IgD-negative memory B cell (primary cell): ENCODE data around the gene RPRML. TPM values are rescaled to one million over a fixed set of nuclear protein-coding genes. Genes with fewer than 3 reads are reported as not detected.
"Not testable (repeated sequence)": the region's sequence is repeated elsewhere in the genome, so short reads cannot be mapped to it uniquely, and the experiment has no call there.

Experiments
- H3K27ac Mint-ChIP-seq, 3 donors: one replicate each; pipeline ENCODE4 v1.8.0; 2020 to 2022; ENCODE audit warnings: mild to moderate bottlenecking in 3 of 3, mixed read lengths in 3 of 3, moderate library complexity in 1 of 3
- H3K27me3 Mint-ChIP-seq: one replicate; pipeline ENCODE4 v1.8.0; 2021; ENCODE audit warnings: mixed read lengths
- H3K36me3 Mint-ChIP-seq: one replicate; pipeline ENCODE4 v1.8.0; 2020; ENCODE audit warnings: mild to moderate bottlenecking, mixed read lengths
- H3K4me1 Mint-ChIP-seq, 3 donors: one replicate each; pipeline ENCODE4 v1.8.0; 2020 to 2022; ENCODE audit warnings: mixed read lengths in 3 of 3, mild to moderate bottlenecking in 1 of 3
- H3K4me3 Mint-ChIP-seq, 4 donors: one replicate each; pipeline ENCODE4 v1.8.0; 2020 to 2022; ENCODE audit warnings: mild to moderate bottlenecking in 4 of 4, mixed read lengths in 4 of 4, moderate library complexity in 3 of 4
- H3K9me3 Mint-ChIP-seq, 3 donors: one replicate each; pipeline ENCODE4 v1.8.0; 2020 to 2021; ENCODE audit warnings: mixed read lengths in 3 of 3, mild to moderate bottlenecking in 1 of 3
- polyA plus RNA-seq: library from polyadenylated mRNA; unstranded; fragments of 300-500 nt; fragmentation: Illumina TruSeq; gene quantifications from one replicate; pipeline ENCODE4 v1.2.3, GENCODE V29; 2021

Gene RPRML
- polyA plus RNA-seq, 1 donor from 2014 or later, result 0.28 TPM

DNA sequence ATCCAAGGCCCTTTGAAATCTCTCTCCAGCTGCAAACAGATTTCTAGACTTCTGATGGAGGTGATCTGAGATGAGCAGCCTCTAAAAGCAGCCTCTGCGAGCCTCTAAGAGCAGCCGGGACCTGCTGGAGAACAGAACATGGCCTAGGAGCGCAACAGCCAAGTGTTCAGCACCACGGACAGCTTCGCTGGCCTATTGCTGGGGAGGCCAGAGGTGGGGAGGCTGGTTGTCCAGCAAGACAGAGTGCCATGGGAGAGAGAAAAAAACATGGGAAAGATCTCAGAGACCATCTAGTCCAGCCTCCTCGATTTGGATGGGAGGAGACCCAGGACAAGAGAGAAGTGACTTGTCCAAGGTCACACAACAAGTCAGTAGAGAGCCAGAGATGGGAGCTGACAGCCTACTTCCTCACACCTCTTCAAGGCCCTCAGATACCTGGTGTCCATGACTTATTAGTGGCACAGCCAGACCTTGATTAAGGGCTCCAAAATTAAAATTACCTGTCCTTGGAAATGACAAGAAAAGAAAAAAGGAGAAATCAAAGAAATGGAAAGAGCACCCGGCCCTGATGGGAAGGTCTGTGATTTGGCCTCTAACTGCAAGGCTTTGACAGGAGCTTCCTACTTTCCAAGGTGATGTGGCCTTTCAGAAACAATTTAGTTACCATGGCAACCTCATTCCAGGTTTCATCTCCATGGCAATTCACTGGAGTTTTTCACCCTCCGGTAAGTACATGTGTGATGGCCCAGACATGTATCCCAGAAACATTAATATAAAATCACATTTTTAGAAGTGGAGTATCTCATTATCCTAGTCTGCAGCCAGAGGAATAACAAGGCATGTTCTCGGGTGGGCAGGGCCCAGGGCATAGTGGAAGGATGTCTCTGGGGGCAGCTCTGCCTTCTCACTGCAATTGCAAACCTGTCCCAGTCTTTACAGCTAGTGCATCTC is 14.5 kb downstream of the RPRML start:
- peaks cover 0 to 2% (median 2%) of the 10 kb centered on the region in 3 donors for H3K4me1 Mint-ChIP-seq

GRCh38 chr17:46963571-46963970 is 15.5 kb downstream of the RPRML start:
- peaks cover 8% of the 10 kb centered on the region for H3K36me3 Mint-ChIP-seq
- H3K27ac Mint-ChIP-seq, result no peak overlapping the region
- H3K4me3 Mint-ChIP-seq, result no peak overlapping the region

More for the DNA sequence above, 14.5 kb downstream of the RPRML start:
- no peak overlapping the region for H3K27ac Mint-ChIP-seq
- H3K9me3 Mint-ChIP-seq, result peaks cover 0 to 6% (median 1%) of the 10 kb centered on the region in 3 donors
- no peak overlapping the region for H3K4me3 Mint-ChIP-seq
- H3K36me3 Mint-ChIP-seq, result peaks cover 8% of the 10 kb centered on the region
- peaks cover 11% of the 10 kb centered on the region for H3K27me3 Mint-ChIP-seq

GRCh38 chr17:46962374-46962790 is 16.7 kb downstream of the RPRML start:
- Mint-ChIP-seq H3K27ac (no peak overlapping the region), H3K4me1 (peaks cover 0 to 2% (median 2%) of the 10 kb centered on the region in 3 donors), H3K4me3 (no peak overlapping the region), H3K27me3 (peaks cover 16% of the 10 kb centered on the region), H3K9me3 (peaks cover 0 to 6% (median 1%) of the 10 kb centered on the region in 3 donors), H3K36me3 (peaks cover 6% of the 10 kb centered on the region)

More at GRCh38 chr17:46963571-46963970, 15.5 kb downstream of the RPRML start:
- H3K4me1 Mint-ChIP-seq, result peaks cover 0 to 2% (median 2%) of the 10 kb centered on the region in 3 donors
- H3K27me3 Mint-ChIP-seq, result peaks cover 14% of the 10 kb centered on the region
- H3K9me3 Mint-ChIP-seq, result peaks cover 0 to 6% (median 1%) of the 10 kb centered on the region in 3 donors

DNA sequence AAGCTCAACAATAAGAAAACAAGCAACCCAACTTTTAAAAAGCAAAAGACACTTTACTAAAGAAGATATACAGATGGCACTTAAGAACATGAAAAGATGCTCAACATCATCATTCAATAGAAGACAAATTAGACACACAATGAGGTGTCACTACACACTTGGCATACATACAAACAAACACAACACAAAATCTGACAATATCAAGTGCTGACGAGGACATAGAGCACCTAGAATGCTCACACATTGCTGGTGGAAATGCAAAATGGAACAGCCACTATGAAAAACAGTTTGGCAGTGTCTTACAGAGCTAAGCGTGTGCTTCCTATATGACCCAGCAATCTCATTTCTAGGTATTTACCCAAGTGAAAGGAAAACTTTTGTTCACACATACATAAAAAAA is 18.9 kb downstream of the RPRML start:
- H3K27me3 Mint-ChIP-seq, result peaks cover 12% of the 10 kb centered on the region
- H3K36me3 Mint-ChIP-seq, result peaks cover 11% of the 10 kb centered on the region
- no peak overlapping the region for H3K4me3 Mint-ChIP-seq
- H3K9me3 Mint-ChIP-seq, result peaks cover 0 to 6% (median 3%) of the 10 kb centered on the region in 3 donors
- no peak overlapping the region for H3K27ac Mint-ChIP-seq
- H3K4me1 Mint-ChIP-seq, result peaks cover 0 to 2% (median 0%) of the 10 kb centered on the region in 3 donors

GRCh38 chr17:46958041-46958591 is 20.9 kb downstream of the RPRML start:
- peaks cover 10% of the 10 kb centered on the region for H3K27me3 Mint-ChIP-seq
- H3K36me3 Mint-ChIP-seq, result peaks cover 11% of the 10 kb centered on the region
- H3K9me3 Mint-ChIP-seq, result peaks cover 0 to 6% (median 3%) of the 10 kb centered on the region in 3 donors
- no peak overlapping the region for H3K4me3 Mint-ChIP-seq
- peak overlapping the region in 1 of 3 donors; percentile 32 for H3K27ac Mint-ChIP-seq
- H3K4me1 Mint-ChIP-seq, result peaks cover 0 to 2% (median 0%) of the 10 kb centered on the region in 3 donors

DNA sequence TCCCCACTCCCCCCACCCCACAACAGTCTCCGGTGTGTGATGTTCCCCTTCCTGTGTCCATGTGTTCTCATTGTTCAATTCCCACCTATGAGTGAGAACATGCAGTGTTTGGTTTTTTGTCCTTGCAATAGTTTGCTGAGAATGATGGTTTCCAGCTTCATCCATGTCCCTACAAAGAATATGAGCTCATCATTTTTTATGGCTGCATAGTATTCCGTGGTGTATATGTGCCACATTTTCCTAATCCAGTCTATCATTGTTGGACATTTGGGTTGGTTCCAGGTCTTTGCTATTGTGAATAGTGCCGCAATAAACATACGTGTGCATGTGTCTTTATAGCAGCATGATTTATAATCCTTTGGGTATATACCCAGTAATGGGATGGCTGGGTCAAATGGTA is 25.9 kb downstream of the RPRML start:
- peaks cover 11% of the 10 kb centered on the region for H3K36me3 Mint-ChIP-seq
- H3K9me3 Mint-ChIP-seq, result not testable (repeated sequence)

GRCh38 chr17:46952115-46952514 is 26.9 kb downstream of the RPRML start:
- no peak overlapping the region for H3K4me3 Mint-ChIP-seq
- peaks cover 5% of the 10 kb centered on the region for H3K27me3 Mint-ChIP-seq
- H3K36me3 Mint-ChIP-seq, result peaks cover 11% of the 10 kb centered on the region
- H3K4me1 Mint-ChIP-seq, result no peaks in the 10 kb centered on the region
- no peak overlapping the region for H3K27ac Mint-ChIP-seq
- peaks cover 0 to 1% (median 1%) of the 10 kb centered on the region in 3 donors for H3K9me3 Mint-ChIP-seq

More for the DNA sequence above, 25.9 kb downstream of the RPRML start:
- not testable (repeated sequence) for H3K27me3 Mint-ChIP-seq, H3K4me3 Mint-ChIP-seq, H3K4me1 Mint-ChIP-seq, H3K27ac Mint-ChIP-seq

- peaks cover 0 to 1% (median 1%) of the 10 kb centered on the region in 3 donors for H3K9me3 Mint-ChIP-seq
- peak overlapping the region in 1 of 3 donors; percentile 62 for H3K27ac Mint-ChIP-seq
- H3K4me3 Mint-ChIP-seq, result no peak overlapping the region
These were observed 27.3 kb downstream of the RPRML start for GRCh38 chr17:46951706-46952105.

DNA sequence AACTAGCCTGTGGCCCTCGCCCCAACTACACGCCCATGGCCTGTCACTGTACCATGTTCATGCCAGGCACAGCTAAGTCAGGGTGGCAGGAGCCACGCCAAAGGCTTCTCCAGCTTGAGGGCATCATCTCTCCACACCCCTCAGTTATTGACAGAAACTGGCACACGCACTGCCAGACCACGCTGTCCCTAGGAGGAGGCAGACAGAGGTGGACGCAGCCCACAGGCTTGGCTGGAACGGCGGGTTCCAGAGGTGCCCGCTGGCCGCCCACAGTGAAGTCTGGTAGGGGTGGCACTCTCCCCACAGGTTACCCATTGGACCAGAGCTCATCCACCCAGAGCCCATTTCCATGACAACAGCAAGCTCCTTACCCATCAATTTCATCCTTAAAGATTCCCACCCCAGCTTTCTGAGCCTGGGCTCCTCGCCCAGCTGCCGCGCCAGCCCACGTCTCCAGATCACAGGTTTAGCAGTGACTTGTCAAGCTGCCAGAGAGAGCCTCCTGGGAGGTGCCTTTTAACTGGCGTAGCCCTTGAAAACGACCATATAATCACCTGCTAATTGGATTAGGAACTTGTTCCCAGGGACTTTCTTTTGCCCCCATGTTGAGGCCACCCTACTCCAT is 27.9 kb downstream of the RPRML start:
- peaks cover 0 to 1% (median 1%) of the 10 kb centered on the region in 3 donors for H3K9me3 Mint-ChIP-seq
- H3K36me3 Mint-ChIP-seq, result peaks cover 8% of the 10 kb centered on the region
- peaks cover 4% of the 10 kb centered on the region for H3K27me3 Mint-ChIP-seq
- H3K4me1 Mint-ChIP-seq, result no peaks in the 10 kb centered on the region
- H3K27ac Mint-ChIP-seq, result peak overlapping the region in 1 of 3 donors; percentile 62
- H3K4me3 Mint-ChIP-seq, result no peak overlapping the region

More at GRCh38 chr17:46951706-46952105, 27.3 kb downstream of the RPRML start:
- H3K4me1 Mint-ChIP-seq, result no peaks in the 10 kb centered on the region
- peaks cover 11% of the 10 kb centered on the region for H3K36me3 Mint-ChIP-seq
- H3K27me3 Mint-ChIP-seq, result peaks cover 4% of the 10 kb centered on the region

DNA sequence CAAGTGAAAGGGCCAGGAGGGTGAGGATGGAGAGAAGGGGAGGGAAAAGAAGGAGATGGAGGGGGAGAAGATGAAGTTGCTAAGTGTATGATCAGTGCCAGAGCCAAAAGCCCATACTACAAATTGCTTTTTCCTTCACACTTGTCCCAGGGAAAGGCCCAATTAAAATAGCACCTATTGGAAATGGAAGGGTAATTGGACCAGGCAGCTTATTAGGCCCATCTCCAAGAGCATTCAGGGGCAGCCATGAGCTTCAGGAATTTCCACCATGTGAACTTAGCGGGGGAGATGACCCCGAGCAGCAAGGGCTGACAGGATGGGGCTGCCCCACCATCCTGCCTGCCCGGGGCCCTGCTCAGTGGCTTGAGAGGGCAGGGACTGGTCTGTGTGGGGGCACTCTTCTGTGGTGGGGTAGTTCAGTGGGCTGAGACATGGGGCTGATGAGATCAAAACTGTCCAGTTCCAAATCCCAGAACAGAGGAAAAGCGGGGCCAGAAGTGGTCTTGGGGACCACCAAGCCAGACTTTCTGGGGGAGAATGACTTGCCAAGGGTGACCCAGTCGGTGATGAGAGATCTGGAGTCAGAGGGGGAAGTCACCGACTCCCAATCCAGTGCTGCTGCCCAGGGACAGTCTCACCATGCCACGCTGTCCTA is 28.6 kb downstream of the RPRML start:
- Mint-ChIP-seq H3K27ac (peak overlapping the region in 1 of 3 donors; percentile 83), H3K4me3 (no peak overlapping the region), H3K9me3 (peaks cover 0 to 1% (median under 1%) of the 10 kb centered on the region in 3 donors), H3K27me3 (peaks cover 4% of the 10 kb centered on the region), H3K4me1 (no peaks in the 10 kb centered on the region), H3K36me3 (peaks cover 4% of the 10 kb centered on the region)

DNA sequence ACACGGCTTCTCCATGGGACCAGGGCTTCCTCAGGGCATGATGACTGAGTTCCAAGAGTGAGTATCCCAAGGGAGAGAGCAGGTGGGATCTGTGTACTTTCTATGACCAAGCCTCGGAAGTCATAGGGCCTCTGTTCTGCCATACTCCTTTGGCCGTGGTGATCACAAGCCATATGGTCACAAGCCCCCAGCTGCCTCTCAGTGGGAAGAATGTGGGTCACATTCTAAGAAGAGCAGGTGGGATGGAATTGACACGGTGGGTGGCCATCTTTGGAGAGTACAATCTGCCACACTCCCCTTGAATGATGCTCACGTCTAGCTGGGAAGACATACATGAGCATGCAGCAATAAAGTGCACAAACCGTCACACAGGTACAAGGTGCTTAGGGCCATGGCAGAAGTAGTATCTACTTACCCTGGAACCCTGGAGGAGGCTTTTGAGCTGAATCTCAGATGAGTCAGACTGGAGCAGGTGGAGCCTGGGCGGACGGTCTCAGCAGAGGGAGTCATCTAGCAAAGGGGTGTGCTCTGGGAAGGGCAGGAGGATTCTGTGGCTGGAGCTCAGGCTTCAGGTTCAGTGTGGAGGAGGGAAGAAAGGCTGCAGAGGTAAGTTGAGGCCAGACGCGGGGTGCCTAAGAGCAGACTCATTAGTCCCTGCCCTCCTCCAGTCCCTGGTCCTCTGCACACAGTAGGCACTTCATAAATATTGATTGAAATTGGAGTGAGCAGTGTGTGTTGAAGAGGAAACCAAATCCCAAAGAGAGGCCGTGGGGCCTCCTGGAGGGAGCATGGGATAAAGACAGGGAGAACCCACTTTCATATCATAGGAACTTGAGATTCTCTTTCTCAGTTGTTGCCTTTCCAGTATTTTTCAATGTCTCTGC is 29.5 kb downstream of the RPRML start:
- Mint-ChIP-seq H3K36me3 (peaks cover 3% of the 10 kb centered on the region), H3K4me1 (peaks cover 0 to 5% (median 0%) of the 10 kb centered on the region in 3 donors), H3K27me3 (peaks cover 4% of the 10 kb centered on the region), H3K4me3 (no peak overlapping the region), H3K27ac (peak overlapping the region in 2 of 3 donors; percentile 18 to 83), H3K9me3 (peaks cover 0 to 1% (median 0%) of the 10 kb centered on the region in 3 donors)

DNA sequence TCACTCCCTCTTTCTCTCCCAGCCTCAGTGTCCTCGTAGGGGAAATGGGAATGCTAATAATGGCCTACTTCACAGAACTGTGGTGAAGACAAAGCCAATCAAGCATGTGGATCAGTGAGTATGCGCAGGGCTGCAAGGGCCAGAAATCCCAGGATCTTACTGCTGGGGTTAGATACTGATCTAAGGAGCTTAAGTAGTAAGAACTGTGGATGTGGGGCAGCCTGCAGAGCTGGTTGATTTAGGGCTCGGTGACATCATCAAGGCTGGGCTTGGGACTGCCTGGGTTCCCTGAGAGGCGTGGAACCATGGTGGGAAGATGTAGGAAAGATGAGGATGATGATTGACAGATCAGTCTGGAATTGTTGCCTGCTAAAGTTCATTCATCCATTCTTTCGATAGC is 30.5 kb downstream of the RPRML start:
- H3K36me3 Mint-ChIP-seq, result peaks cover 3% of the 10 kb centered on the region
- peak overlapping the region in 1 of 3 donors; percentile 13 for H3K27ac Mint-ChIP-seq

DNA sequence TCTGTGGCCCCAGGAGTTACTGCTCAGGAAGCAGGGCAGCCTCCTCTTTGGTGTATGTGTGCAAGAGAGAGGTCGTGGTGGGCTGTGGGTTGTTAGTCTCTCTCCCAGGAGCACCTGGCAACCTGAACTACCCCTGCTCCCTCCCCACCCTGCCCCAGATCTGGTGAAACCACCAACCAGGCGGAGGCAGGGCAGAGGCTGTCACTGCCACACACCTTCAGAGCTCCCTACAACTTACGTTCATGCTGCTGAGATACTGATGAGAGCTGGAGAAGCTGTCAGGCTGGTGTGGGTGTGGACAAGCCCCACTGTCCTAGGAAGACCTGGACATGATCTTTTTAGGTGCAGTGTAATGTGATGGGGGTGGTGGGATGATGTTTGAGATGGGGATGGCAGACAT is 31.8 kb downstream of the RPRML start:
- Mint-ChIP-seq H3K9me3 (no peaks in the 10 kb centered on the region), H3K36me3 (peaks cover 3% of the 10 kb centered on the region), H3K27ac (no peak overlapping the region), H3K4me1 (peaks cover 0 to 9% (median 5%) of the 10 kb centered on the region in 3 donors), H3K27me3 (peaks cover 4% of the 10 kb centered on the region), H3K4me3 (no peak overlapping the region)

More for the DNA sequence above, 30.5 kb downstream of the RPRML start:
- peaks cover 0 to 5% (median 5%) of the 10 kb centered on the region in 3 donors for H3K4me1 Mint-ChIP-seq
- no peak overlapping the region for H3K4me3 Mint-ChIP-seq
- peaks cover 4% of the 10 kb centered on the region for H3K27me3 Mint-ChIP-seq
- peaks cover 0 to 1% (median 0%) of the 10 kb centered on the region in 3 donors for H3K9me3 Mint-ChIP-seq
